ENCODE results near the gene ZFHX2.

GRCh38 chr14:23600806-23601205 is 49.2 kb upstream of the ZFHX2 start:
- TF ChIP-seq, protein P1, sequence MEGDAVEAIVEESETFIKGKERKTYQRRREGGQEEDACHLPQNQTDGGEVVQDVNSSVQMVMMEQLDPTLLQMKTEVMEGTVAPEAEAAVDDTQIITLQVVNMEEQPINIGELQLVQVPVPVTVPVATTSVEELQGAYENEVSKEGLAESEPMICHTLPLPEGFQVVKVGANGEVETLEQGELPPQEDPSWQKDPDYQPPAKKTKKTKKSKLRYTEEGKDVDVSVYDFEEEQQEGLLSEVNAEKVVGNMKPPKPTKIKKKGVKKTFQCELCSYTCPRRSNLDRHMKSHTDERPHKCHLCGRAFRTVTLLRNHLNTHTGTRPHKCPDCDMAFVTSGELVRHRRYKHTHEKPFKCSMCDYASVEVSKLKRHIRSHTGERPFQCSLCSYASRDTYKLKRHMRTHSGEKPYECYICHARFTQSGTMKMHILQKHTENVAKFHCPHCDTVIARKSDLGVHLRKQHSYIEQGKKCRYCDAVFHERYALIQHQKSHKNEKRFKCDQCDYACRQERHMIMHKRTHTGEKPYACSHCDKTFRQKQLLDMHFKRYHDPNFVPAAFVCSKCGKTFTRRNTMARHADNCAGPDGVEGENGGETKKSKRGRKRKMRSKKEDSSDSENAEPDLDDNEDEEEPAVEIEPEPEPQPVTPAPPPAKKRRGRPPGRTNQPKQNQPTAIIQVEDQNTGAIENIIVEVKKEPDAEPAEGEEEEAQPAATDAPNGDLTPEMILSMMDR (IDR thresholded peaks at IDR 0.05; ENCODE audit: poor library complexity, severe bottlenecking), result no peak
- TF ChIP-seq EP300 (conservative IDR thresholded peaks at IDR 0.05; ENCODE audit: poor library complexity, severe bottlenecking) (no peak), EZH2 (IDR thresholded peaks at IDR 0.05; ENCODE audit: borderline replicate concordance, insufficient read depth, low read length, poor library complexity, severe bottlenecking) (no peak), RAD21 (conservative IDR thresholded peaks at IDR 0.05) (no peak), REST (IDR thresholded peaks at IDR 0.05; ENCODE audit: borderline replicate concordance) (no peak), TAF1 (IDR thresholded peaks at IDR 0.05; ENCODE audit: low read depth) (no peak)
